ENCODE results near the gene CLDN22.
A peak's percentile ranks its signal among the peaks of the same experiment; 100 is the strongest.

The CLDN22 gene

GRCh38 chr4:183320211-183321059, at the start of gene CLDN22:
CLDN22 (minus strand) TSS chr4:183320276; CDS start chr4:183320218, 58 bp downstream.
- DNase-seq: no peak

GRCh38 chr4:183369073-183369472, 49.0 kb upstream of the CLDN22 start:
- no peak for DNase-seq

- no peak for DNase-seq
Measured at GRCh38 chr4:183366206-183366835, 46.2 kb upstream of the CLDN22 start.

- DNase-seq: no peak
Measured at GRCh38 chr4:183364025-183364424, 43.9 kb upstream of the CLDN22 start.

- DNase-seq: peak; percentile 35
Measured at GRCh38 chr4:183362916-183363542, 43.0 kb upstream of the CLDN22 start.

- DNase-seq: no peak
Measured at GRCh38 chr4:183362036-183362435, 42.0 kb upstream of the CLDN22 start.

- no peak for DNase-seq
Measured at GRCh38 chr4:183360161-183360919, 40.3 kb upstream of the CLDN22 start.

- no peak for DNase-seq
Measured at GRCh38 chr4:183358215-183358755, 38.2 kb upstream of the CLDN22 start.

GRCh38 chr4:183356931-183357675, 37.0 kb upstream of the CLDN22 start:
- no peak for DNase-seq

GRCh38 chr4:183356173-183356830, 36.2 kb upstream of the CLDN22 start:
- DNase-seq: no peak

GRCh38 chr4:183355405-183355804, 35.3 kb upstream of the CLDN22 start:
- no peak for DNase-seq

- DNase-seq: no peak
Measured at GRCh38 chr4:183354219-183354618, 34.1 kb upstream of the CLDN22 start.

- no peak for DNase-seq
Measured at GRCh38 chr4:183353557-183353956, 33.5 kb upstream of the CLDN22 start.

- no peak for DNase-seq
Measured at GRCh38 chr4:183352546-183352945, 32.5 kb upstream of the CLDN22 start.

- DNase-seq: no peak
Measured at GRCh38 chr4:183350317-183351071, 30.4 kb upstream of the CLDN22 start.

GRCh38 chr4:183349673-183350072, 29.6 kb upstream of the CLDN22 start:
- DNase-seq: no peak

GRCh38 chr4:183348706-183349659, 28.9 kb upstream of the CLDN22 start:
- DNase-seq: peak; percentile 30

GRCh38 chr4:183348136-183348535, 28.1 kb upstream of the CLDN22 start:
- no peak for DNase-seq

GRCh38 chr4:183347566-183347965, 27.5 kb upstream of the CLDN22 start:
- DNase-seq: no peak
